B cell (primary cell): ENCODE data around the gene IL15. TPM values are rescaled to one million over a fixed set of nuclear protein-coding genes. Genes with fewer than 3 reads are reported as not detected.

Source experiments
- ATAC-seq: fragments of 200-7000 bp; cut with Tn5 transposase; one replicate; pipeline ENCODE4 v1.10.0; 2021; ENCODE audit warnings: low read depth, mild to moderate bottlenecking, moderate number of reproducible peaks, moderate library complexity
- CTCF ChIA-PET: fragments of 350-600 bp; sonication (Branson Sonifier 250); formaldehyde crosslinking; loops from one replicate; lab custom pipeline; 2021; ENCODE audit warnings: antibody characterized with exemption, inconsistent platforms; lab: Charles Lee
- POLR2A ChIA-PET: fragments of 350-600 bp; sonication (Branson Sonifier 250); formaldehyde crosslinking; loops from one replicate; lab custom pipeline; 2021; ENCODE audit warnings: antibody characterized with exemption; lab: Charles Lee
- DNase-seq: peaks from one replicate; pipeline ENCODE4 v3.0.0; 2013
- H2AFZ ChIP-seq: 2 replicates; pipeline ENCODE4 v1.6.1; 2012; ENCODE audit warnings: mild to moderate bottlenecking, low read depth, low read length; ENCODE audit not compliant: insufficient read depth, poor library complexity, severe bottlenecking
- H3K27ac ChIP-seq, 2 donors: 1 replicate in 1 of 2; 2 replicates in 1 of 2; pipeline ENCODE4 v1.5.1; 2012 to 2013; ENCODE audit warnings: low read length in 2 of 2, mild to moderate bottlenecking in 2 of 2, moderate library complexity in 1 of 2
- H3K27me3 ChIP-seq, 4 experiments: fragments of 200-600 bp in 1 of 4; sonication (generic) in 1 of 4; replicated peaks in 1 of 4; 1 replicate in 2 of 4; 2 replicates in 2 of 4; pipeline versions ENCODE4 v1.6.1 to v1.7.0; 2013 to 2016; ENCODE audit warnings: low read length in 3 of 4, mild to moderate bottlenecking in 2 of 4, mixed read lengths in 1 of 4, moderate library complexity in 1 of 4; ENCODE audit not compliant: insufficient read depth in 4 of 4, control insufficient read depth in 3 of 4; ENCODE audit errors: control extremely low read depth in 1 of 4
- H3K36me3 ChIP-seq, 2 experiments: replicated peaks in 1 of 2; 1 replicate in 1 of 2; 2 replicates in 1 of 2; pipeline versions ENCODE4 v1.6.1 to v1.7.1; 2013; ENCODE audit warnings: low read length in 1 of 2; ENCODE audit not compliant: insufficient read depth in 2 of 2, control insufficient read depth in 1 of 2; ENCODE audit errors: control extremely low read depth in 1 of 2, extremely low read depth in 1 of 2
- H3K4me1 ChIP-seq, 2 donors: fragments of 200-600 bp in 1 of 2; sonication (generic) in 1 of 2; 1 replicate in 1 of 2; 2 replicates in 1 of 2; pipeline versions ENCODE4 v1.5.1 to v1.6.1; 2013 to 2017; ENCODE audit warnings: low read length in 2 of 2; ENCODE audit not compliant: control insufficient read depth in 2 of 2, insufficient read depth in 2 of 2
- H3K4me2 ChIP-seq: replicated peaks from 2 replicates; pipeline ENCODE3; 2012; ENCODE audit warnings: mild to moderate bottlenecking, low read depth, low read length; ENCODE audit not compliant: poor library complexity, severe bottlenecking
- H3K4me3 ChIP-seq, 5 experiments: fragments of 200-600 bp in 1 of 5; sonication (generic) in 1 of 5; 1 replicate in 3 of 5; 2 replicates in 2 of 5; pipeline versions ENCODE4 v1.5.1 to v1.7.0; 2011 to 2016; ENCODE audit warnings: low read length in 4 of 5, mild to moderate bottlenecking in 4 of 5, low read depth in 2 of 5, control low read depth in 1 of 5, moderate library complexity in 1 of 5; ENCODE audit not compliant: insufficient read depth in 1 of 5; ENCODE audit errors: control extremely low read depth in 1 of 5, extremely low read depth in 1 of 5
- H3K79me2 ChIP-seq: fragments of 200-600 bp; sonication (generic); one replicate; pipeline ENCODE4 v1.6.0; 2016; ENCODE audit warnings: low read length; ENCODE audit not compliant: control insufficient read depth, insufficient read depth
- H3K9ac ChIP-seq: fragments of 200-600 bp; sonication (generic); 2 replicates; pipeline ENCODE4 v1.6.1; 2017; ENCODE audit warnings: mild to moderate bottlenecking, low read length, moderate library complexity
- H3K9me3 ChIP-seq, 3 donors: one replicate each; pipeline versions ENCODE4 v1.6.1 to v1.7.1; 2013; ENCODE audit warnings: low read length in 2 of 3; ENCODE audit not compliant: control insufficient read depth in 2 of 3, insufficient read depth in 1 of 3; ENCODE audit errors: control extremely low read depth in 1 of 3
- H4K20me1 ChIP-seq: 2 replicates; pipeline ENCODE4 v1.6.0; 2012; ENCODE audit warnings: mild to moderate bottlenecking, low read length; ENCODE audit not compliant: insufficient read depth, control insufficient read depth, poor library complexity, severe bottlenecking
- H3K27ac Mint-ChIP-seq: one replicate; pipeline ENCODE4 v1.8.0; 2021; ENCODE audit warnings: mixed read lengths
- H3K27me3 Mint-ChIP-seq: one replicate; pipeline ENCODE4 v1.8.0; 2021; ENCODE audit warnings: mixed read lengths
- H3K4me1 Mint-ChIP-seq: one replicate; pipeline ENCODE4 v1.8.0; 2021; ENCODE audit warnings: mixed read lengths
- H3K4me3 Mint-ChIP-seq: one replicate; pipeline ENCODE4 v1.8.0; 2021; ENCODE audit warnings: mixed read lengths
- H3K9me3 Mint-ChIP-seq: one replicate; pipeline ENCODE4 v1.8.0; 2022; ENCODE audit warnings: mixed read lengths; ENCODE audit not compliant: insufficient read depth
- EZH2 ChIP-seq: IDR thresholded peaks from 2 replicates; pipeline ENCODE4 v1.6.1; 2012; ENCODE audit warnings: borderline replicate concordance, low read depth, mild to moderate bottlenecking, moderate library complexity, low read length; ENCODE audit not compliant: insufficient read depth, poor library complexity, severe bottlenecking
- WGBS: methylation state at CpG from one replicate; pipeline ENCODE4 v1.1.5; 2013; ENCODE audit warnings: missing lambda C conversion rate; ENCODE audit not compliant: insufficient coverage; 5-methylcytosine and 5-hydroxymethylcytosine counted together
- intact Hi-C: fragments of 100-400 bp; cut with micrococcal nuclease; formaldehyde crosslinking; loops from one replicate; pipeline ENCODE4 v1.10.0; 2022
- polyA plus RNA-seq: library from polyadenylated mRNA; depleted of rRNA; stranded (reverse); fragments of >200 nt; gene quantifications from 2 replicates; pipeline ENCODE4 v1.2.3, GENCODE V29; 2012
- total RNA-seq, 2 donors: library from RNA; stranded (reverse); fragments of 120-200 nt in 1 of 2; gene quantifications; 1 replicate in 1 of 2; 2 replicates in 1 of 2; pipeline versions ENCODE4 v1.2.3 to v1.2.4, GENCODE V29; 2013 to 2022
- TF ChIP-seq, protein P1 (sequence below): fragments of 200-600 bp; IDR thresholded peaks from one replicate; pipeline ENCODE4 v1.8.0; 2022; ENCODE audit warnings: antibody characterized with exemption, mild to moderate bottlenecking

The IL15 gene
- total and polyA plus RNA-seq, 2 donors (not counting 1 experiment from before 2014, with no cell fraction given) = 6.1 to 11.5 TPM

DNA sequence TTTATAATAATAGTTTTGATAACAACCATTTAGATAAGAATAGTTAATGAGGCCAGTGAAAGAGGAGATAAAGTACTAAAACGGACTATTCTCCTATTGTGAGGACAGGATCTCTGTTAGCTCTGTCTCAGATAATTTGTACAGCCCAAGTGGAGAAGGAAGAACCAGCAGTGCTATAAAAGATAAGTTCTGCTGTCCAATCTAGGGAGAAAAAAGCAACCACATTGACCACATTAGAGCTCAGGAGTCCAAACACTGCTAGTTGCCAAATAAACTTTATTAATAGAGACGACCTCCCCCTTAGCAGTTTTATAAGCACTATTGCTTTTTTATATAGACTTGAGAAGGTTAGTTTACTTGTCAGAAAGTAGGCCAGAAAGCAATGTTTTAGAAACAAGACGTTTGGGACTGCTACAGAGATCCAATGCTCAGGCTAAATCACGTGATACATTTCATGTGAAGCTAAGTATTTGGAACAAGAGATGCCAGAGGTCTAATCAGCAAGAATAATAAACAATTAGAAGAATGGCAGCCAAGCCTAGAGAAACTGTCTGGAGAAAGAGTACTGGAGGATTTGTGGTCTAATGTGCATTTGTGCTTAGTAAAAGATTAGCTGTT is 15.9 kb downstream of the IL15 start:
- Histone ChIP-seq H3K27me3 (no peaks in the 10 kb centered on the region), H3K4me2 (no peak overlapping the region), H3K36me3 (no peaks in the 10 kb centered on the region), H3K9me3 (no peaks in the 10 kb centered on the region), H3K79me2 (peaks cover 20% of the 10 kb centered on the region), H3K9ac (no peak overlapping the region), H3K27ac (no peak overlapping the region), H2AFZ (no peak overlapping the region), H3K4me1 (peaks cover 7 to 19% of the 10 kb centered on the region in 2 donors), H4K20me1 (no peaks in the 10 kb centered on the region), H3K4me3 (no peak overlapping the region)
- ChIA-PET CTCF (no interaction called here), POLR2A (no interaction called here)
- TF ChIP-seq, protein P1, sequence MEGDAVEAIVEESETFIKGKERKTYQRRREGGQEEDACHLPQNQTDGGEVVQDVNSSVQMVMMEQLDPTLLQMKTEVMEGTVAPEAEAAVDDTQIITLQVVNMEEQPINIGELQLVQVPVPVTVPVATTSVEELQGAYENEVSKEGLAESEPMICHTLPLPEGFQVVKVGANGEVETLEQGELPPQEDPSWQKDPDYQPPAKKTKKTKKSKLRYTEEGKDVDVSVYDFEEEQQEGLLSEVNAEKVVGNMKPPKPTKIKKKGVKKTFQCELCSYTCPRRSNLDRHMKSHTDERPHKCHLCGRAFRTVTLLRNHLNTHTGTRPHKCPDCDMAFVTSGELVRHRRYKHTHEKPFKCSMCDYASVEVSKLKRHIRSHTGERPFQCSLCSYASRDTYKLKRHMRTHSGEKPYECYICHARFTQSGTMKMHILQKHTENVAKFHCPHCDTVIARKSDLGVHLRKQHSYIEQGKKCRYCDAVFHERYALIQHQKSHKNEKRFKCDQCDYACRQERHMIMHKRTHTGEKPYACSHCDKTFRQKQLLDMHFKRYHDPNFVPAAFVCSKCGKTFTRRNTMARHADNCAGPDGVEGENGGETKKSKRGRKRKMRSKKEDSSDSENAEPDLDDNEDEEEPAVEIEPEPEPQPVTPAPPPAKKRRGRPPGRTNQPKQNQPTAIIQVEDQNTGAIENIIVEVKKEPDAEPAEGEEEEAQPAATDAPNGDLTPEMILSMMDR = no peak
- TF ChIP-seq EZH2 = no peak
- Mint-ChIP-seq H3K27me3 (no peaks in the 10 kb centered on the region), H3K4me1 (peaks cover 19% of the 10 kb centered on the region), H3K27ac (no peak overlapping the region), H3K9me3 (no peaks in the 10 kb centered on the region), H3K4me3 (no peak overlapping the region)
- no peak for ATAC-seq
- WGBS = 58% methylated on average over 2 of the region's 4 CpGs
- intact Hi-C loops = no loop called here
- no peak for DNase-seq

GRCh38 chr4:141654098-141654497 is 17.7 kb downstream of the IL15 start:
- DNase-seq = no peak
- no peaks in the 10 kb centered on the region for H3K36me3 ChIP-seq
- H3K27me3 ChIP-seq = no peaks in the 10 kb centered on the region
- no peaks in the 10 kb centered on the region for H4K20me1 ChIP-seq
- H3K79me2 ChIP-seq = peaks cover 20% of the 10 kb centered on the region
- ChIA-PET POLR2A (no interaction called here), CTCF (no interaction called here)
- H3K27ac Mint-ChIP-seq = no peak overlapping the region
- H3K4me1 ChIP-seq = peaks cover 0 to 7% of the 10 kb centered on the region in 2 donors
- no peaks in the 10 kb centered on the region for H3K9me3 Mint-ChIP-seq
- H3K4me3 ChIP-seq = no peak overlapping the region
- intact Hi-C loops = no loop called here
- no peaks in the 10 kb centered on the region for H3K9me3 ChIP-seq
- H3K27ac ChIP-seq = no peak overlapping the region
- H3K4me2 ChIP-seq = no peak overlapping the region
- peaks cover 4% of the 10 kb centered on the region for H3K4me1 Mint-ChIP-seq
- ATAC-seq = no peak
- H3K4me3 Mint-ChIP-seq = no peak overlapping the region
- TF ChIP-seq, protein P1 = no peak
- no peak for TF ChIP-seq EZH2
- H2AFZ ChIP-seq = no peak overlapping the region
- no peak overlapping the region for H3K9ac ChIP-seq
- H3K27me3 Mint-ChIP-seq = no peaks in the 10 kb centered on the region
